Femur (tissue), 1 donor: ENCODE data around the gene EEPD1.
"Not testable (repeated sequence)": the region's sequence is repeated elsewhere in the genome, so short reads cannot be mapped to it uniquely, and the experiment has no call there.

Source experiments
- DNase-seq: peaks from one replicate; pipeline ENCODE4 v3.0.0-alpha.2; 2017

Gene EEPD1

GRCh38 chr7:36129048-36129534 is 24.0 kb upstream of the EEPD1 start:
- no peak for DNase-seq

GRCh38 chr7:36130236-36130945 is 22.7 kb upstream of the EEPD1 start:
- DNase-seq, result no peak

GRCh38 chr7:36131026-36131425 is 22.0 kb upstream of the EEPD1 start:
- DNase-seq, result no peak

- no peak for DNase-seq
These were observed 21.6 kb upstream of the EEPD1 start for GRCh38 chr7:36131499-36131898.

- DNase-seq, result no peak
These were observed 21.0 kb upstream of the EEPD1 start for GRCh38 chr7:36132012-36132411.

- DNase-seq, result no peak
These were observed 17.4 kb upstream of the EEPD1 start for GRCh38 chr7:36135700-36136099.

- no peak for DNase-seq
These were observed 15.8 kb upstream of the EEPD1 start for GRCh38 chr7:36137258-36137657.

GRCh38 chr7:36137754-36138153 is 15.3 kb upstream of the EEPD1 start:
- no peak for DNase-seq

GRCh38 chr7:36138209-36138608 is 14.8 kb upstream of the EEPD1 start:
- no peak for DNase-seq

- no peak for DNase-seq
These were observed 11.7 kb upstream of the EEPD1 start for GRCh38 chr7:36141351-36141750.

GRCh38 chr7:36141850-36142249 is 11.2 kb upstream of the EEPD1 start:
- no peak for DNase-seq

GRCh38 chr7:36144189-36144588 is 8.9 kb upstream of the EEPD1 start:
- no peak for DNase-seq

- no peak for DNase-seq
These were observed 7.4 kb upstream of the EEPD1 start for GRCh38 chr7:36145686-36146085.

GRCh38 chr7:36147361-36147760 is 5.7 kb upstream of the EEPD1 start:
- no peak for DNase-seq

- DNase-seq, result no peak
These were observed 4.5 kb upstream of the EEPD1 start for GRCh38 chr7:36148422-36149065.

GRCh38 chr7:36149240-36149639 is 3.8 kb upstream of the EEPD1 start:
- not testable (repeated sequence) for DNase-seq

GRCh38 chr7:36149694-36150452 is 3.2 kb upstream of the EEPD1 start:
- no peak for DNase-seq

- DNase-seq, result no peak
These were observed 916 bp upstream of the EEPD1 start for GRCh38 chr7:36151921-36152755.

- DNase-seq, result peak; percentile 52
These were observed 580 bp downstream of the EEPD1 start for GRCh38 chr7:36153571-36154097.

- DNase-seq, result no peak
These were observed 1.5 kb downstream of the EEPD1 start for GRCh38 chr7:36154255-36155212.

- DNase-seq, result peak; percentile 46
These were observed 2.8 kb downstream of the EEPD1 start for GRCh38 chr7:36155811-36156361.
